GM12891 (cell line): ENCODE measurements around the gene GRIK3.

Source experiments
- DNase-seq: peaks from one replicate; pipeline ENCODE4 v3.0.0; 2011; ENCODE audit warnings: low spot score; ENCODE audit not compliant: insufficient read length
- FAIRE-seq: peaks from 2 replicates; lab custom pipeline; 2011; peaks lifted over from hg19 to GRCh38; lab: Jason Lieb, UNC
- PAX5 ChIP-seq: IDR thresholded peaks from 2 replicates; pipeline ENCODE4 v1.6.1; 2011; ENCODE audit warnings: low read length, moderate library complexity, mild to moderate bottlenecking; ENCODE audit not compliant: insufficient read depth, severe bottlenecking
- POLR2A ChIP-seq: IDR thresholded peaks from 2 replicates; pipeline ENCODE4 v1.6.1; 2011; ENCODE audit warnings: low read depth, low read length, control low read depth
- POLR2AphosphoS5 ChIP-seq: IDR thresholded peaks from 2 replicates; pipeline ENCODE4 v1.6.1; 2011; ENCODE audit warnings: low read depth, low read length, control low read depth
- POU2F2 ChIP-seq: IDR thresholded peaks from 2 replicates; pipeline ENCODE4 v1.6.1; 2011; ENCODE audit warnings: low read depth, mild to moderate bottlenecking, control low read depth, low read length, moderate library complexity
- SPI1 ChIP-seq: IDR thresholded peaks from 2 replicates; pipeline ENCODE4 v1.6.1; 2011; ENCODE audit warnings: low read depth, low read length, control low read depth
- TAF1 ChIP-seq: IDR thresholded peaks from 2 replicates; pipeline ENCODE4 v1.6.1; 2011; ENCODE audit warnings: low read depth, low read length, control low read depth

The GRIK3 gene

GRCh38 chr1:36884029-36884701 is 150.2 kb downstream of the GRIK3 start:
- FAIRE-seq, result peak; percentile 47
- TF ChIP-seq SPI1 (peak; percentile 84), POLR2A (no peak), POU2F2 (no peak), PAX5 (no peak), POLR2AphosphoS5 (no peak), TAF1 (no peak)
- DNase-seq, result no peak

GRCh38 chr1:36883315-36883949 is 150.9 kb downstream of the GRIK3 start:
- DNase-seq, result no peak
- no peak for FAIRE-seq
- no peak for TF ChIP-seq POU2F2
- no peak for TF ChIP-seq POLR2A
- TF ChIP-seq SPI1, result no peak
- no peak for TF ChIP-seq POLR2AphosphoS5
- no peak for TF ChIP-seq TAF1
- no peak for TF ChIP-seq PAX5

- FAIRE-seq, result no peak
- TF ChIP-seq POLR2A (no peak), SPI1 (no peak), POLR2AphosphoS5 (no peak), PAX5 (no peak), POU2F2 (no peak), TAF1 (no peak)
These were observed 151.6 kb downstream of the GRIK3 start for GRCh38 chr1:36882536-36883285.

GRCh38 chr1:36881541-36881940 is 152.8 kb downstream of the GRIK3 start:
- TF ChIP-seq SPI1, result no peak
- no peak for TF ChIP-seq POLR2A
- FAIRE-seq, result no peak

More at GRCh38 chr1:36882536-36883285, 151.6 kb downstream of the GRIK3 start:
- DNase-seq, result no peak

GRCh38 chr1:36881068-36881405 is 153.3 kb downstream of the GRIK3 start:
- DNase-seq (no peak), FAIRE-seq (no peak)
- TF ChIP-seq PAX5, result no peak
- TF ChIP-seq POLR2AphosphoS5, result no peak
- TF ChIP-seq POLR2A, result no peak
- TF ChIP-seq SPI1, result no peak
- TF ChIP-seq POU2F2, result no peak
- no peak for TF ChIP-seq TAF1

More at GRCh38 chr1:36881541-36881940, 152.8 kb downstream of the GRIK3 start:
- DNase-seq, result no peak

- DNase-seq (no peak), FAIRE-seq (no peak)
- TF ChIP-seq PAX5, result no peak
- no peak for TF ChIP-seq SPI1
- TF ChIP-seq POU2F2, result no peak
- no peak for TF ChIP-seq POLR2A
- TF ChIP-seq TAF1, result no peak
- no peak for TF ChIP-seq POLR2AphosphoS5
These were observed 153.9 kb downstream of the GRIK3 start for GRCh38 chr1:36880155-36881067.

- no peak for TF ChIP-seq POLR2A
- no peak for TF ChIP-seq POU2F2
- no peak for TF ChIP-seq POLR2AphosphoS5
- TF ChIP-seq TAF1, result no peak
- TF ChIP-seq PAX5, result no peak
- TF ChIP-seq SPI1, result no peak
These were observed 154.7 kb downstream of the GRIK3 start for GRCh38 chr1:36879613-36880012.

GRCh38 chr1:36876990-36877389 is 157.3 kb downstream of the GRIK3 start:
- TF ChIP-seq SPI1, result no peak
- no peak for TF ChIP-seq POLR2AphosphoS5
- TF ChIP-seq POU2F2, result no peak
- TF ChIP-seq POLR2A, result no peak
- no peak for TF ChIP-seq PAX5
- no peak for TF ChIP-seq TAF1
- FAIRE-seq, result no peak
- DNase-seq, result no peak

More at GRCh38 chr1:36879613-36880012, 154.7 kb downstream of the GRIK3 start:
- FAIRE-seq (no peak), DNase-seq (no peak)
